Measurements from ENCODE around the gene SPECC1.
A peak's percentile ranks its signal among the peaks of the same experiment; 100 is the strongest.
"Not testable (repeated sequence)": the region's sequence is repeated elsewhere in the genome, so short reads cannot be mapped to it uniquely, and the experiment has no call there.

The SPECC1 gene

DNA sequence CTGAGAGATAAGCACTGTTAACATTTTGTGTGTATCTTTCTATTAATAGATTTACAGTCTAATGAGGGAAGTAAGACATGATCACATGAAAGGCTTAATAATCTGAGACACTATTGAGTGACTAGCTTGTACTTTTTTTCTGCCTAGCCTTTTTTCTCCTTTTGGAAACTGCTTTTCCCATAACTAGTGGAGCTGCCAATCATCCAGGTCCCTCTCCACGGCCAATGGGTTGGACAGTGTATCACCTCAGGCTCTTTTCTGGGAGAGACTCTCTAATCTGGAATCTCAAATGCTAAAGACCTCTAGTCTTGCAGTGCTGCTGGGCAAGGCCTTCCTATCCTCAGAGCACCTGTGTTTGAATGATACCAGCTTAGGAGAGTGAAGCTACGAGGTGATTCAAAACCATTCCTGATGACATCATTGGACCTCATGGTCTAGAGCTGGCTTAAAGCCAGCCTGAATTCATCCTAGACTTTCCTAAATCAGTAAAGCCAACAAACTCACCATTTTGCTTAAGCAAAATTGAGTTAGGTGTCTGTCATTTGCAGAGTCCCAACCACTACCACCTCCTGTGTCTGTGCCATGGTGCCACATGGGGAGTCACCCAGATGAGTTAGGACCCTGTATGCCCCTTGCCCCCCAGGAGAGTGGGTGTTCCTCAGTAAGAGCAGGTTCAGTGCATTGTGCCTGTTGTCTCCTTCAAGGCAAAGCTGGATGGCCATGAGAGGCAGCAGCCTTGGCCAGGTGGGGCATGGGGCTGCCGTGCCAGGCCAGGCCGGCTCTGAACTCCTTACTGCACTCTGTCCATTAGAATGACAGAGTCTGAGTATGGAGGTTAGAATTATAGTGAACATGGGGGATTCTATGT is 62.9 kb downstream of the SPECC1 start:
- DNase-seq, result no peak

GRCh38 chr17:20072692-20072992 is 63.5 kb downstream of the SPECC1 start:
- peak; percentile 74 for DNase-seq

GRCh38 chr17:20073055-20073979 is 64.2 kb downstream of the SPECC1 start:
- DNase-seq, result no peak

DNA sequence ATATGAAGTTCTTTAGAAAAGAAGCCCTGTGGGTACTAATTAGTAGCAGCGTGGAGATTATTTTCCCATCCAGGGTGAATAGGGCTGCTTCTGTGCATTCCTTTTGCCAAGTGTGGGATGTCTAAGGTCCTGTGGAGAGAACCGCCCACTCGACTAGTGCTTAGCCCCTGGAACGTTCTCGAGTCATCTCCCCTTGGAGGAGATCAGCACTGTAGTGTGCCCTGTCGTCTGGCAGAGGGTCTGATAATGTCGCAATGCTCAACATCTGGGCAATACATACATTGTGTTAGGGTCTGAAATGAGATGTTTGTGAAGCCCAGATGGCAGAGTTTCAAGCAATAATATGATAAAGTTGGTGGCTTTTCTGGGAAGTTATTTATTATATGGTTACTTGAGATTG is 64.8 kb downstream of the SPECC1 start:
- DNase-seq, result no peak

DNA sequence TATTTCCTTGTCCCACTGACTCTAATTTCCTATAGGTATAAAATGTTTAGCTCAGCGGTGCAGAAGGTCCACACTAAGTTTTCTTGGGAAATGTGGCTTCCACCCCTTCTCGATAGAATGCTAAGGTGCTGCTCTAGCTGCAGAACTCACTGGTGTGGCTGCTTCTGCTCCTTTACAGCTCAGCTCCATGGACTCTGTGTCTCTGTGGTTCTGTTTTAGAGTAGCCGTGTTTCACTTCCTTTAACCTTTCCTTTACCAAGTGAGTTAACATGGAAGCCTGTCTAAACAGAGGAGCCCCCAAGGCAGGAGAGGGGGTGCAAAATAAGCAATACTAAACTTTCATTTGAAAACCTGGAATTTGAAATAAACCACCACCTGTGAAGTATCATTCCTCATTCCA is 65.3 kb downstream of the SPECC1 start:
- DNase-seq, result no peak

GRCh38 chr17:20076137-20076536 is 67.0 kb downstream of the SPECC1 start:
- not testable (repeated sequence) for DNase-seq

GRCh38 chr17:20077978-20078685 is 69.0 kb downstream of the SPECC1 start:
- no peak for DNase-seq

GRCh38 chr17:20080513-20080912 is 71.4 kb downstream of the SPECC1 start:
- no peak for DNase-seq

- no peak for DNase-seq
Observed at GRCh38 chr17:20083156-20083859, 74.1 kb downstream of the SPECC1 start.

DNA sequence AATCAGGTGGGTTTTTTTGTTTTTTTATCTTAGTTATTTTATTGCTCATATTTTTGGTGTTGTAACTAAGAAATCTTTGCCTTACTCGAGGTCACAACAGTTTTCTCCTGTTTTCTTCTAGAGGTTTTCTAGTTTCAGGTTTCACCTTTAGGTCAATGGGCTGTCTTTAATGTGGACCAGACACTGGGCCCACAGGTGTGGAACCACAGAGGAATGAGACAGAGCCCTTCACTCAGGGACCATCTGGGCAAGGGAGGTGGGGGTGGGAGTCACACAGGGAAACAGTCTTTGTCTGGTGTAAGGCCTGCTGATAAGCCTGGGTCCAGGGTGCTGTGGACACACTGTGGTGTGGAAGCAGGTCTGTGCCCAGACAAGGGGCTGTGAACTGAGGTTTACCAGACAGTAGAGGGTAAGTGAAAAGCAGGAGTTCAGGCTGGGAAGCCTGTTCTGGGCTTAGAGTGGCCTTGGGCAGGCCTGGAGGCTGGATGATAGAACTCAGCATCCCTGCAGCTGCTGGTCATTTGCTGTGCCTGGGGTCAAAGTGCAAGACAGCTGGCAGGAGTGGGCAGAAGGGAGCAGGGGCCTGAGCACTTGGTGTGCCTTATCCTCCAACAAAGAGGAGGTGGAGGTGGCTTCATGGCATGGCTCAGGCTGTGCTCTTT is 75.6 kb downstream of the SPECC1 start:
- DNase-seq, result no peak

DNA sequence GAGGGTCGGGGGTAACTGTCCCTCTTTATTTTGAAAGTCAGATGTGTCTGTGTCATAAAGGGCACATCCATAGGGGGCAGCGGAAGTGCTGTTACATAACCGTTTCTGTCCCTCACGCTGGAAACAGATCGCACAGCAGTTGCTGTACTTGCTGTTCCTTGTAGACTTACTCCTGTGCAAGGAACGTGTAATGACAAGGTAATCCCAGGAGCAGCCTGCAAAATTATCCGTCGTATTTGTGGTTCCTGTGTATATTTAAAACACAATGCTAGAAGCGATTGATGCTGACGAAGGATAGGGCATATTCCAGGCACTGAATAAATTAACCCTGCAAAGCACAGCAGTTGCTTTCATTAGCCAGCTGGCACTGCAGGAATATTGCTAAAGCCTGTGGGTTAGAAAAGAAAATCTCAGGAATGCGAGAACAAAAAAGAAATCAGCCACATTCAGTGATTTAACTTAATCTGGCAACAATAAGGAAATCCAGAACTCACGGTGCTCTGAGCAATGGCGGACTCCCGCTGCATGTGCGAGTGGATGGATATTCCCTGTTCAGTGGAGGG is 76.2 kb downstream of the SPECC1 start:
- DNase-seq, result no peak

- DNase-seq, result no peak
Observed at GRCh38 chr17:20086416-20087076, 77.4 kb downstream of the SPECC1 start.

DNA sequence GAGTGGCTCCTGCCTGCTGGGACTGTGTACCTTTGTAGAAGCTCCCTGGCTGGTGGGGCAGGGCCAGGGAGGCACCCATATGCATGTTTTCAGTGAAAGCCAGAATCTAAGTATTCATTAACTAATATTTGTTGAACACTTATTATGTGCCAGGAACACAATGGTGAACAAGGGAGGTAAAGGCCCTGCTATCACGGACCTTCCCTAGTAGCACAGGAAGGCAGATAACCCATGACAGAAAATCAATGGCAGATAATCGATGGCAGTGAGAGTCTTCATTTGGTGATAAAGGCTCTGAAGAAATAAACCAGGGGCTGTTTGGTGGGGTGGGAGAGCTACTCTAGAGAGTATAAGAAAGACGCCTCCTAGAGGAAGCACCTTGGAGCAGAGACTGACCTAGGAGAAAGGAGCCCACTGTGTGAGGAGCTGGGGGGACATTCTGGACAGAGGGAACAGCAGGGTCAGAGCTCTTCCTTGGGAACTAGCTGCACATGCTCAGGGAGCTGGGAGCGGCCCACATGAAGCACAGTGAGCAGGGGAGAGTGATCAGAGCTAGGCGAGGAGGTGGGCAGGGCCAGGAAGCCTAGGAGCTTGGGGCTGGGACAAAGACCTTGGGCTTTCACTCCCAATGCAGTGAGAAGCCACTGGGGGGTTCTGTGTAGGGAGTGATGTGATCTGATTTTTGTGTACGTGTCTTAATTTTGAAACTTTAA is 78.5 kb downstream of the SPECC1 start:
- DNase-seq, result no peak

DNA sequence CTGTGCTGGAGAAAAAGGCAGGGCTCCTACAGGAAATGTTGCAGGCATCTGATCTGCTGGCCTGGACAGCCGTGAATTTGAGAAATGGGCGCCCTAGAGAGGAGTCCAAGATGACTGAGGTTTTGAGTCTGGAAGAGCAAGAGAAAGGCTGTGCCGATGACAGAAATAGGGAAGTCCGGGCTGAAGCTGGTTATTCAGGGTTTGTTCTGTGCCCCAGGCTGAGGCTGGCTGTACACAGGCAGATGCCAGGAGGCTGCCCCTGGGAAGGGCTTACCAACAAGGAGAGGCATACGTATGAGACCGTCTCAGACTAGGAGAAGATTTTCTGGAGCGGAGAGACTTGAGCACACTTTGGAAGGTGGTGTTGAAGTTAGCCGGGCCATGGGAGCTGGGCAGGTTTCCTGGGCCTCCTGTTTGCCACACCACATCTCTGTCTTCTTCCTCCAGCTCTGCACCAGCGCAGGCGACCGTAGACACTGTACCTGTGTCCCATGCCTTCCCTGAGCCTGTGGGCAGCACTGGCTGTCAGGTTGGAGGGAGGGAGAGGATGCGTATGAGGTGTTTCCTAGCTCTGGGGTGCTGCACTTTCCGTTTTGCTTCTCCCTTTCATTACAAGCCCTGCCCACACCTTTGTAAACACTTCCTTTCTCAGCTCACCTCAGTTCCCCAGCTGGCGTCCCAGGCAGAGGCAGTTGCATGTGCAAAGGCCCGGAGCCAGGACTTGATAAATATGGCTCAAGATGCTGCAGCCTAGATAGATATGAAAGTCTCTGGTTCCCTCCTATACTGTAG is 80.8 kb downstream of the SPECC1 start:
- no peak for DNase-seq

DNA sequence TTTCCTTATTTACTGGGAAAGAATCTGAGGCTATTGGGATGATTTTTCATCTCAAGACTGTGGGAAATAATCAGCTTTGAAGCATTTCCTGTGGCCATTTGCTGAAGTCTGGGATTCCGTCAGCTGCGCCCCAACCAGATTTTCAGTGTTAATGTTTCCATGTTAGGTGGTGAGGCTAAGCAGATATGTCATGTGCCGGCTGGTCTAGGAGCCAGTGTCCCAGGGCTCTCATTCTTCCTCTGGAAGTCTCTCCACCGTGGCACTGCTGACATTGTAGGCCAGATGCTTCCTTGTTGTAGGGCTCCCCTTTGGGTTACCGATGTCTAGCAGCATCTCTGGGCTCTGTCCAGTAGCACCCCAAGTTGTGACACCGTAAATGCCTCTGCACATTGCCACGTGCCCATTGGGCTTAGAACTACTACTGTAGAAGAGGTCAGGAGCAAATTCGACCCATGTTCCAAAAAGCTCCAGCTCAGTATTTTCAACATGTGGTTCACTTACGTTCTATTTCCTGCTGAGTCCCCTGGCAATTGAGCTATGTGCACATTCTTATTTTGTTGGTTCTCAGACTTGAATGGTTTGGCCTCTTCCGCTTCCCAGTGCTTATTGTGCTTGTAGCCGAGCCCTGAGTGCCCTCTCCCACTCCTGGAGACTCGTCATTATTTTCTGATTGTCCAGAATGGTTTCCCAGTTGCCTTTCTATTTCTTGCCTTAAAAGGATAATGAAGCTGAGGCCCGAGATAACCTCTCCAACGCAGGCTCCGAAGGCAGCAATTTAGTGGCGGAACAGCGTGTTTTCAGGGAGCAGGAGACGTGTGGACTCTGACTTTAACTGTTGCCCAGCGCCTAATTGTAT is 82.2 kb downstream of the SPECC1 start:
- no peak for DNase-seq

GRCh38 chr17:20092261-20092867 is 83.2 kb downstream of the SPECC1 start:
- DNase-seq, result peak; percentile 26

DNA sequence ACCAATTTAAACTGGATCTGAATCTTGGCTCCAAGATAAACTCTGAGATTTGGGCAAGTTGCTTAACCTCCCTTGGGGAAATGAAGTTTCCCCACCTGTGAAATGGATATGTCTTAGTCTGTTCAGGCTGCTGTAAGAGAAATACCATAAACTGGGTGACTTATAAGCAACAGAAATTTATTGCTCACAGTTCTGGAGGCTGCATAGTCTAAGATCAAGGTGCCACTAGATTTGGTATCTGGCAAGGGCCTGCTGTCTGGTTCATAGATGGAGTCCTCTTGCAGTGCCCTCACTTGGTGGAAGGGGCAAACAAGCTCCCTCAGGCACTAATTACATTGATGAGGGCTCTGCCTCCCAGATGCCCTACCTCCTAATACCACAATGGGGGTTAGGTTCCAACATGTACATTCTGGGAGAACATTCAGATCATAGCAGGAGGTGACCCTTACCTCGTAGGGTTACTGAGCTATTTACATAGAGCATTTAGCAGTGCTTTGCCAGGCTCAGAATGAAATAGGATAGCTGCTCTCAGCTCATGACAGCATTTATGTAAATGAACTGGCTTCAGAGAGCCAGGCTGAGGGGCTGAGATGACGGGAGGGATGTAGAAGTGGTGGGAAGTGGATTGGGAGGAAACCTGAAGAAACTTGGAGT is 83.9 kb downstream of the SPECC1 start:
- DNase-seq, result peak; percentile 45

DNA sequence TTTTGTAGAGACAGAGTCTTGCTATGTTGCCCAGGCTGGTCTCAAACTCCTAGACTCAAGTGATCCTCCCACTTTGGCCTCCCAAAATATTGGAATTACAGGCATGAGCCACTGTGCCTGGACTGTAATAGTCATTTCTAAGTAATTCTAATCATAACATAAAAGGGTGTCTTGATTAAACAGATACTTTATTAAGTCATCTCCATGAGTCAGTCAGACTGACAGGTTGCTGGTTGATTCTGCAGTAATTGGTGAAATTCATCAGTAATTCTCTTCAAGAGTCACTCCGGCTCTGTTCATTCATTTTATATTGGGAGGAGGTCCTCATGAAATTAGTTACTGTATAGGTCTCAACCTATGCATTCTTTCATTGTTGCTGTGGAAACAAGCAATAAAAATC is 85.6 kb downstream of the SPECC1 start:
- no peak for DNase-seq

All from NCI-H1436 (cell line).